ENCODE measurements around the gene ABHD15.
"Not testable (repeated sequence)": the region's sequence is repeated elsewhere in the genome, so short reads cannot be mapped to it uniquely, and the experiment has no call there.

ABHD15 gene

DNA sequence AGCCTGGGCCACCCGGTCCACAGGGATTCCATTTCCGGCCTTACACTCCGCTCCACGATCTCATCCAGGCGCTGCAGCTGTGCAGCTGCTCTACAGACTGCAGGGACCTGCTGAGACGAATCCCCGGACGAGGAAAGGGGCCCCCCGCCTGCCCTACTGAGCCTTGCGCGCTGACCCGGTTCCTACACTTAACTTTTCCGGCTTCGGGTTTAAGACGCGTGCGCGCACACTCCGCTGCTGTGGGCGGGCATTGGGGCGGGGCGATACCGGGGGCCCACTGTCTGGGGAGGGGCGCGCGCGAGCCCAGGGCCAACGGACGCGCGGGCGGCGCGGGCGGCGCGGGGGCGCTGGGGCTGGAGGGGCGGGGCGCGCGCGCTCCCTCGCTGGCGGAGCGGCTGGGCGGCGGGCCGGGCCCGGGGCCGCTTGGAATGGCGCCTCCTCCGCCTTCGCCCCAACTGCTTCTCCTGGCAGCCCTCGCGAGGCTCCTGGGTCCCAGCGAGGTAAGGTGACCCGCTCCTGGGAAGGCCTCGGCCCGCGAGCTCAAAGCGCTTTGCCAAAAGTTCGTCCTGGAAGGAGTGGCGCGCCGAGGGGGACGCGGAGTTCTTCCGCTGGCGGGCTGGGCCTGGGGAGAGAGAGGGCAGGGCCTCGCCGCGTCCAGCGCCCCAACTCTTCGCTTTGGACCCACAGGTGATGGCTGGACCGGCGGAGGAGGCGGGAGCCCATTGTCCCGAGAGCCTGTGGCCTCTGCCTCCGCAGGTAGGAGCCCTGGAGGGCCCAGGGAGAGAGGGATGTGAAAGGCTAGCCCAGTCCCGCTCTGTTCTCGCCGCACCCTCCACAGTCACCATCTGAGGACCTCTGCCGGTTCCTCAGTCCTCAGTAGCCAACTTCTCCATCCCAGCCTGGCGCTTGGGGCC, 1.8 kb upstream of the ABHD15 start, which contains the start of gene TP53I13:
Gene TP53I13, plus strand, starts transcription at position 371 of the 914 bp plus-strand sequence. Its CDS starts 58 bp downstream, at position 429.
- peak; percentile 98 for DNase-seq

DNA sequence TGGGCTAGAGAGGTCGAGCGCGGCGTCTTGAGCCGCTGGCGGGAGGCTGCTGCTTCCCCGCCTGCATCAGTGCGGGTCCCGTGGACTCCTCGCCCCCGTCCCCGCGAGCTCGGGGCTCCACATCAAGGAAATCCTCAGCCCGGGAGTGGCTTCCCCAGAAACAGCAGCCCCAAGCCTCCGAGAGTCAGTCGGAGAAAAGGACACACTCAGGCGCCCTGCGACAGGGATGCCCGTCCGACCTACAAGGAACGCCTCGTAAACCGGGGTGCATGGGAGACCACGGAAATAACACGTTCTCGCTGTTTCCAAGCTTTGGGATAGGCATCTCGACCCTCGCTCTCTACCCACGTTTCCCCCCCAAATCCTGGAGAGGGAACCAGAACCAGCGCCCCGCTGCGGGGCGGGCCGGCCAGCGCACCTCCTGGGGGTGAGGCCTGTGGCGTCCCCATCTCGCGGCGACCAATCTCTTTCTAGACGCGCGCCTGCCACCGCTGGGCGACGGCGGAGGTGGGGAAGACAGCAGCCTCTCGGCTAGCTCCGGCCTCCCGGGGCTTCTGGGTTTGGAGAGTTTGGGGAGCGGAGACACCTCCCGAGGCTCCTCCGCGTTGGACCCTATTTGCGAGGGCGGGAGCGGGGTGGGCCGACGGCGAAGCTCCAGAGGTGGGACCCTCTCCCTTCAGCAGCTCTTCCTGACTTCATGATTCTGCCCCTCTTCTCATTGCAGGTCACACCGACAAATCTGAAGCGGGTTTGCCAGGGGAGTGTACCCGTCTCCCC, 905 bp upstream of the ABHD15 start:
- DNase-seq, result peak; percentile 82

DNA sequence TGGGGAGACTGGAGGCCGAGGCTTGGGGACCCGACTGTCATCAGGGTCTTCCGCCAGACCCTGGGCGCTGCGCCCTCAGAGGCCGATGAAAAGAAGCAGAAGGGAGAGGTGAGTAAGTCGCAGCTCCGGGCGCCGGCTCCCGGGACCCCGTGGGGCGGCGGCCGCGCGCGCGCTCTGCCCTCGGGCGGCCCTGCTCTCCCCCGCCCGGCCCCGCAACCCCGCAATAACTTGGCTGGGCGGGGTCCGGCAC, 392 bp upstream of the ABHD15 start:
- no peak for DNase-seq

DNA sequence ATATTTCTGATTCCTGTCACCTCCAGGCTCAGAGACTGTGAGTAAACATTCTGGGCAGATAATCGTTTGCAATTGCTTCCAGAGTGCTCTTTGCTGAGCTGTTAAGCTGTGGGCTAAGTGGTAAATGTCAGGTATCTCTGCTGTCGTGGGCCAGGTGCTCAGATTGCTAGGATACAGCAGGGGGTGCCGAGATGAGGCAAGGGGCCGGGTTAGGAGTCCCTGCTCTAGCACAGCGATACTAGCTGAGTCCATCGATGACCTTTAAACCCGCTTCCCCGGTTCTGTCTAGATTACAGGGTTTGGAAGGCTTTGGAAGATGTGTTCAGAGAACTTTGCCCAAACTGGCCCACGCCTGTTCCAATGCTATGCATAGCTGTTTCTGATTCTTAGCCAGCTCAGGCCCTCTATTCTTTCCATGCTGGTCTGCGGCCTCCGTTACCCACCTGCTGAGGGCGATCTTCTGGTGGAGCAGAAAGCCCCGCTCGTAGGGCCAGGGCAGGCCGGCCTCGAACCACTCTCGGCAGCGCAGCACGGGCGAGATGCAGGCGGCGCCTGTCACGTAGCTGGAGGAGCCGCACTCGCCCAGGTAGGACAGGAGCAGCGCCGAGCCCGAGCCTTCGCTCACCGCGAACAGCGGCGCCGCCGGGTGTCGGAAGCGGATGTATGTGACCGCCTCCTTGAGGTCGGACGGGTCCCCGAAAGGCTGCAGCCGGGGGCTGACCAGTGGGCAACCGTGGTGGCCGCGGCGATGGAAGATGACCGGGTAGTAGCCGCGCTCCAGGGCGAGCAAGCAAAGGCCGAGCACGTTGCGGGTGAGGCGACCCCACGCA, 979 bp downstream of the ABHD15 start:
- peak; percentile 73 for DNase-seq

DNA sequence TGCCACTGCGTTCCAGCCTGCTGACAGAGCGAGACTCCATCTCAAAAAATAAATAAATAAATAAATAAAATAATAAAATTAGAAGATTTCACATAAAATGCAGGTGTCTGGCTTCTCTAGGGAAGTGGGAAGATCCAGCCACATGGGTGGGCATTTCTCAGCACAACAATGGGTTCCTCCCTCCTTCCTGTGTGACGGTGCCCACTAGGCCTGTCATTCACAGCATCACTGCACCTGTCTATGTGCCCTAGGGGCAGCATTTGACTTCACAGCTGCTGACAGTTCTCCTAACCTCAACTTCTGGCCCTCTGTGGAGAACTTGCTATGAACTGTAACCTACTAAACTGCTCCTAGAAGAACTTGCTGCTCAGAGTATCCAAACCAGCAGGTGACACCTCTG, 3.0 kb downstream of the ABHD15 start:
- no peak for DNase-seq

DNA sequence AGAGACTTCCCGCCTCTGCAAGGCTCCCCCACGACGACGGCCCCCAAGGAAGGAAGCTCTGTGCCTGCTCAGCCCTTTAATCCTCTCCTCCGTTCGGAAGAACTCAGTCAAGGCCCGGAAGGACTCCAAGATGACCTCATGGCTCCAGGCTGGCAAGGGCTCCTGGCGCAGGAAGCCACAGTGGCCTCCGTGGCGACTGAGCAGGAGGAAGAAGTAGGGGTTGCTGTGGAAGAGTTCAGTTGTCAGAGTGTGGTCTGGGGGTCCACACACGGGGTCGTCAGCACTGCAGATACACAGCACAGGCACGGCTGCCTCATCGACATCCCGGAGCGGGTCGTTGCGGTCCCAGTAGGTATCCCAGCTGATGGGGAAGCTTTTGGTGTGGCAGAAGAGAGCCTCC, 4.2 kb downstream of the ABHD15 start:
- no peak for DNase-seq

DNA sequence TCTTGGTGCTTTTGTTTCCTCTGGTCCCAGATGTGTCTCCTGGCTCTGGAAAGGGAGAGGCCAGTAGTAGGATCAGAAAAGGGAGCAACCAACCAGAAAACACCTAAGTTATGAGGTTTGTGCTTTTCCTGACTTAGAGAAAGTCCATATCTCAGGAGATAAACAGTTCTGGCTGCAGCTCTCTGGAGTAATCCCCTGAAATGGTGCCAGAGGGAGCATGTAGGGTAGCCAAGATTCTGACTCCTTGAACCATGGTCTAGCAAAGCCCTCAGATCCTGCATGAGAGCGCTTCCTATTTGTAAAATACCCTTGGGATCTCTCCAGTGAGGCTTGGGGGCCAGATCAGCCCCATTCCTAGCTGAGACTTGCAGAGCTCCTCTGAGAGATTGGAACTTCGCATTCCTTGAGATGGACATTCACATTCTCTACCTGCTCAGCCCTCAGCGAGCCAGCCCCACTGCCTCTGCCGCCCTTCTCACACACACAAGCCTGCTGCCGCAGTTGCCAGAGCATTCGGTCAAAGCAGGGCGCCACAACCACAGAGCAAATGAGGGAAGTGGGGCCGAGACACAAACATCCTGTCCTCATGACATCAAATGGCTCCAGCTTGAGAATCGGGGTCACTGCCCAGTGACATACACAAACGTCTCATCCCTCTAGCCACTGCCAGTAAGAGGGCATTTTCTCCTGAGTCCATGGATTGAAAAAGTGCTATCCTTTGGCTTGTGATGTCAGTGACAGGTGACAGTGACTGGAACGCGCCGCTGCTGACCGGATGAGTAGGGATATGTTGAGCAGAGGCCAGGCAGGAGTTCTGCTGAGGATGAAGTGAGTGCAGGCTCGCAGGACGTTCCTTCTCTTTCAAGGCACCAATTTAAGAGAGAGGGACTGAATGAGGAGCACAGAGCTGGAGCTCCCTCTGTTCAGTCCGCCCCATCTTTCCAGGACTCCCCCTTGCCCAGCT, 5.0 kb downstream of the ABHD15 start:
- no peak for DNase-seq

DNA sequence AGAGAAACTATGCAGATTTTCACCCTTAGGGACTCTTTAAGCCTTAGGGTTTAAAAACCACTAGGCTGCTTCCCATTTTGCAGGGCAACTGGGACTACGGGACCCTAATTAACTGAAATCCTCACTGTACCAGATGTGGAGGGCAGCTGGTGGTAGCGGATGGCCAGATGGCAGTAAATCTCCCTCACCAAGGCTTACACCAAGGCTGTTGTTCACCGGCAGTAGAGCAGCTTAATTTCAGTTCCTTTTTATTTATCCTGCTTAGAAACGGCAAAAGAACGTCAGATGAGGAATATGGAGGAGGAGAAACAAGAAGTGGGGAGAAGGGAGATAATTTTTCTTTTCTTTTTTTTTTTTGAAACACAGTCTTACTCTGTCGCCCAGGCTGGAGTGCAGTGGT, 6.5 kb downstream of the ABHD15 start:
- DNase-seq, result no peak

DNA sequence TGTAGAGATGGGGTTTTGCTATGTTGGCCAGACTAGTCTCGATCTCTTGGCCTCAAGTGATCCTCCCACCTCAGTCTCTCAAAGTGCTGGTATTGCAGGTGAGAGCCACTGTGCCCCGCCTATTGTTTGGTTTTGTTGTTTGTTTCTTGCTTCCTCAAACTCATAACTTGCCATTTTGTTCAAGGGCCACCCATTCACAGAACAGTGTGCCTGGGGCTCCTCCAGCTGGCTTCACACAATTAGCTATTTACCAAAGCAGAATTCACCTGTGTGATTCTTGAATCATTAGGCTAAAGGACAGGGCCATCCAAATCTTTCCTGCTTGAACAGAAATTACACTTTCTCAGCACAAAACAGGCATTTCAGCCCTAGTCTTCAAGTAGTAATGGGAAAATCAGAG, 7.2 kb downstream of the ABHD15 start:
- DNase-seq, result no peak

DNA sequence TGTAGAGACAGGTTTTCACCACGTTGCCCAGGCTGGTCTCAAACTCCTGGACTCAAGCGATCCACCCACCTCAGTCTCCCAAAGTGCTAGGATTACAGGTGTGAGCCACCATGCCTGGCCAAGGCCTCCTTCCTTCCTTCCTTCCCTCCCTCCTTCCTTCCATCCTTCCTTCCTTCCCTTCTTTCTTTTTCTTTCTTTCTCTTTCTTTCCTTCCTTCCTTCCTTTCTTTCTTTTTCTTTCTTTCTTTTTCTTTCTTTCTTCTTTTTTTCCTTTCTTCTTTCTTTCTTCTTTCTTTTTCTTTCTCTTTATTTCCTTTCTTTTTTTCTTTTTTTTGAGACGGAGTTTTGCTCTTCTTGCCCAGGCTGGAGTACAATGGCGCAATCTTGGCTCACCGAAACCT, 8.7 kb downstream of the ABHD15 start:
- DNase-seq, result not testable (repeated sequence)

DNA sequence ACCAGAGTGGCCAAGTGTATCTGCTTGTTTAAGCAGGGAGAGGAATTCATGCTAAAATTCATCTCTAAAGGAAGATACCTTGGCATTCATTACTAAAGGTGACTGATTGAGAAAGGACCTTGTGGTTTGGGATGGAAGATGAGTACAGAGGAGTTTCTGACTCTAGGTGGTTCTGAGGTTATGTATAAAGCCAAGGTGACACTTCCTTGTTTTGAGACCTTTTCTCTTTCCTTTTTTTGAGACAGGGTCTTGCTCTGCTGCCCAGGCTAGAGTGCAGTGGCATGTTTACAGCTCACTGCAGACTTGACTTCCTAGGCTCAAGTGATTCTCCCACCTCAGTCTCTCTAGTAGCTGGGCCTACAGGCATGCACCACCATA, 9.1 kb downstream of the ABHD15 start:
- no peak for DNase-seq

DNA sequence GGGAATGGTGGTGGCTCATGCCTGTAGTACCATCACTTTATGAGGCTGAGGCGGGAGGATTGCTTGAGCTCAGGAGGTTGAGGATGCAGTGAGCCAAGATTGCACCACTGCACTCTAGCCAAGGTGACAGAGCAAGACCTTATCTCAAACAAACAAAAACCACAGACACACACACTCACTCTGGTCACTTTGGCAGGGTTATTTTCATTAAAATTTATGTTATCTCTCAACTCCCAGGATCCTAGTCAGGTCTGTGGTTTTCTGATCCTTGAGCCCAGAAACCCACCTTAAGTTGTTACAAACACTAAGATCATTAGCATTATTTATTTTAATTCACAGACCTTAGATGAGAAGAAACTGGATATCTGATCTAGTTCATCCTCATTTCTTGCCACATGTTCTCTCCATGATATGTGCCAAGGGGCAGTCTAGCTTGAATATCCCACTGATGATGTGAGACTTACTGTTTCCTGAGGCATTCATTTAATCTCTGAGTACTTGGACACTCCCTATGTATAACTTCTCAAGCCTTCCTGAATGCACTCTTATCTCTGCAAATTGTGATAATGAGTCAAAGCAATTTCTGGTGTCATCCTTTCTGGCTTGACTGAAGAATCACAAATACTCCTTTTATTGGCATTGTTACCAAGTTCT, 9.6 kb downstream of the ABHD15 start:
- no peak for DNase-seq

DNA sequence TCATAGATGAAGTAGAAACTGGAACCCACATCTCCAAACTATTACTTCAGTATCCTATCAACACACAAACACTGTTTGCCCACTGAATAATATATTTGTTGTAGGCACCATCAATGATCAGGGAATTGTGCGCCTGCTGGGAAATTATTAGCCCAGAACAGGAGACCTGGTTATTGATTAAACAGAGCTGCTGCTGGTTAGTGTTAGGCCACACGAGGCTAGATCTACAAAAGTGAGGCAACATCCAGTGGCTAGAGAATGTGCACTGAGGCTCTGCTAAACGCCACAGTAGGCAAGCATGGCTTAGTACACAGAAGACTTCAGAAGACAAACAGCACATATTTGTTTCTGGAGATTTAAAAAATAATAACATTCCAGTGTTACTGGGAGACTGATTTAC, 11.0 kb downstream of the ABHD15 start:
- no peak for DNase-seq

DNA sequence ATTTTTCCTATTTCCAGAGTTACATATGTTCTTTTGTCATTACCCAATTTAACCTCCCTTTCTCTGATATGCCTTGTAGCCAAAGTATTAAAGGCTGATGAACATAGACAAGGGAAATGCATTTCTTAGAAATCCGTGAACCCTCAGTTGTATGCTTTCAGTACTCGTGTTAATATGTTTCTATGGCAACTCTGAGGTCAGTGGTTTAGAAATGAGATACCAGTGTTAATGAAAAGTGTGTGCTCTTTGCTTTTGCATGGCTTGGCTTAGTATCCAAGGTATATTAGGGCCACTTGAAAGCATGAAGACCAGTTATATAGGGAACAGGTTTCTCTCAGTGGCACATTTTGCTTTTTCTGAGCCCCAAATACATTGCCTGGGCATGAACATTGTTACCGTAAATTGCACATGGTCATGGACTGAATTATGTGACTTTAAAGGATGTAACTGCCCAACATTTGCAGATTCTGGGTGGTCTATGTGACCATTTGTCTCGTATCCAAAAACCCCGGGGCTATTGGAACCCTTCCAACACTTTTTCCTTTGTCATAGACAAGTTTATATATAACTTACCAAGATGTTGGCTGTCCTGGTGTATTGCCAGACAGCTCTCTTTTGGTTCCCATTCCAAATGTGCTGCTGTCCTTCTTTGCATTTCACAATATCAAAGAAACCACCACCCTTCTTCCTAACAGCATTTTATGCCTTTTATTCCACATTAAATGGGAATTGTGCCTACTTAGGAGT, 17.5 kb downstream of the ABHD15 start:
- DNase-seq, result no peak

DNA sequence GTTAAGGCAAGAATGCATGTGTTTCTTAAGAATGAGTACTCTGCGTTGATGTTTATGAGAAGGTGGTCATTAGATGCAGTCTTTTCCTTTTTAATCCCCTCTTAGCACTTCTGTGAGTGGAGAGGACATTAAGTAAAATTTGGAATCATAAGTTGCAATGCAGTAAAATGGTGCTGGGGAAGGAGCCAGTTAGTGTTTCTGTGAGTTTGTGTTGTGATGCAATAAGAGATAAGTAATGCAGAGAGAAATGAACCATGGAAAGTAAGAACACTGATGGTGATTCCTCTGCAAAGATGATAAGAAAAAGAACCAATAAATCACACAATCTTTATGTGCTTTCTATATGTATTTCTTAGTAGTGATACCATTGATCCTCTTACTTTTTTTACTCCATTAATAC, 20.0 kb downstream of the ABHD15 start:
- no peak for DNase-seq

DNA sequence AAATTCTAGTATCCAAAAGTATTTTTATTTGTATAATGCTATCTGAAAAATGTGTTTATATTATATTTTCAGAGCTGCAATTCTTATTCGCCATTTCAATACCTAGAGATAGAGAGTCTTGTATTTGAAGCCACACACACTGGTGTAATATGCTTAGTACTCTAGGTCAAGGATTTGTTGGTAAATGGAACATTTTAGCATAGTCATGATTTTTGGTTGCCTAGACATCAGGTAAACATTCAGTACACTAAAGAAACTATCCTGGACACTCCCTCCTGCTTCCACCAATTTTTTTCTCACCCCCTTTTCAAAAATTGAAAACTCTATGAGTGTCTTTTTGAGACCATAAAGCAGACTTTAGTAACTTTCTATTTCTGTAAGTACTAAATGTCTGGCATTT, 20.8 kb downstream of the ABHD15 start:
- no peak for DNase-seq

DNA sequence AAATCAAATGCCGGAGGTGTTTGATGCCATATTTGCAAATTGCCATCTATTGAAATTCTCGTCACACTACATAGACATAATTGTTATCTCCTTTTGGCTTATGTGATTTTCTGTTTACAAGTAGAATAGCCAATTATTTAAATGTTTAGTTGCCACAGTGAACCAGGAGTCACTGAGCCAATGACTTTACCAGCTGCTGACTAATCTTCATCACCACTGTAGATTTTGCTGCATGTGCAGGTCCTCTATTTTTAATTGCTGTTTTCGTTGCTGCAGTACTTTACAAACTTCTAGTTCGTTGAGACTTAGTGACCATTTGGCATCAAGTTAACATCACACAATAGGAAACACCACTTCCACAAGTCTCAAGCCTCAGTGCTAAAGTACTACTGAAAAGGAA, 22.8 kb downstream of the ABHD15 start:
- no peak for DNase-seq

DNA sequence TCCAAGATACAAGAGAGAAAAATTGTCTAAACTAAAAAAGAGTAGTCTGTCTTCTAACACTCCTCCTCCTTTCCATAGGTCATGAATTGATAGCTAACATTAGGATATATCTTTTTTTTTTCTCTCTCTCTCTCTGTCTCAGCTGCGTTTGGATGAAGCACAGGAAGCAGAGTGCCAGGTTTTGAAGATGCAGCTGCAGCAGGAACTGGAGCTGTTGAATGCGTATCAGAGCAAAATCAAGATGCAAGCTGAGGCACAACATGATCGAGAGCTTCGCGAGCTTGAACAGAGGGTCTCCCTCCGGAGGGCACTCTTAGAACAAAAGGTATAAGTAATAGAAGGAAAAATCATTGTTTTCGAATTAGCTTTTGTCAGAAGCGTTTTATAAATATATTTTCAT, 32.9 kb downstream of the ABHD15 start:
- DNase-seq, result no peak

DNA sequence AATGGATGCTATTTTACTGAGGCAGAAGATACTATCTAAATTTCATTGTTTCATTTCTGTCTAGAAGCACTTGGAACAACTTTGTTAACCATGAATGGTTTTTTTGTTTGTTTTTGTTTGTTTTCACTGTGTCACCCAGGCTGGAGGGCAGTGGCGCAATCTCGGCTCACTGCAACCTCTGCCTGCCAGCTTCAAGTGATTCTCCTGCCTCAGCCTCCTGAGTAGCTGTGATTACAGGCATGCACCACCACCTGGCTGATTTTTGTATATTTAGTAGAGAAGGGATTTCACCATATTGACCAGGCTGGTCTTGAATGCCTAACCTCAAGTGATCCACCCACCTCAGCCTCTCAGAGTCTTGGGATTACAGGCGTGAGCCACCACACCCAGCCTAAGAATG, 40.5 kb downstream of the ABHD15 start:
- DNase-seq, result no peak

DNA sequence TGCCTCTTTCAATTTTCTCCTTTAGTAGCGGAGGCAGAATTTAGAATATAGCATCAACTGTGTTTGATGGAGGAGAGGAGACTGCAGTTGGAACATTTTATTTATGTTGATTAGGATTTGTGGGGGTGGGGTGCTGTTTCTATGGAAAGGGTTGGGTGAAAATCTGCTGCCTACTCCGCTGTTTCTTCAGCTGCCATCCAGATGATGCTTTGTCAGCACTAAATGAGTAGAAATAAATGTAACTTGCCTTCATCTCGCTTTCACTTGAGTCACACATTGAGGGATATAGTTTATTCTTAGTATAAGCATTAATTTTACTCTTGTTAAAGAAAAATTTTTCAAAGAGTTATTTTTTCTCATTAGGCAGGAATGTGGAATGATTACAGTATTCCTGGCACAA, 42.1 kb downstream of the ABHD15 start:
- DNase-seq, result no peak

DNA sequence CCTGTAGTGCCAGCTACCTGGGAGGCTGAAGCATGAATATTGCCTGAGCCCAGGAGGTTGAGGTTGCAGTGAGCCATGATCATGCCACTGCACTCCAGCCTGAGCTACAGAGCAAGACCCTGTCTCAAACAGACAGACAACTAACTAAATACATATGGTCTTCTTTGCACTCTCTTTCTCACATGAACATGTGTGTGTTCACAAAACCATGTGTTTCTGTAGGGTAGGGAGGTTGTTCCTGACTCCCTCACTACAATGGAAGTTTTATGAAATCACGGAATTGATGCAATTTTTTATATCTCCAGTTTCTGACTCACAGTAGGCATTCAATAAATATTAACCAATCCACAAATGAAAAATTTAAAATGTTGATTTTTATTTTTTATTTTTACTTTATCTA, 48.5 kb downstream of the ABHD15 start:
- no peak for DNase-seq
